AG04450 (cell line): Measurements from ENCODE around the gene DEUP1. TPM values are rescaled to one million over a fixed set of nuclear protein-coding genes. Genes with fewer than 3 reads are reported as not detected.

Experiments
- CTCF ChIA-PET: fragments of 300-600, 350-600 bp; formaldehyde crosslinking; extraction: SDS; loops from one replicate; lab custom pipeline; 2022; ENCODE audit warnings: antibody characterized with exemption, inconsistent platforms; lab: Charles Lee
- POLR2A ChIA-PET: fragments of 350-600 bp; formaldehyde crosslinking; extraction: SDS; loops from one replicate; lab custom pipeline; 2021; ENCODE audit warnings: antibody characterized with exemption, inconsistent platforms; lab: Yijun Ruan, JAX
- DNase-seq: peaks from one replicate; pipeline ENCODE4 v3.0.0-alpha.2; 2011; ENCODE audit warnings: low read depth, low spot score
- H3K27ac ChIP-seq: one replicate; pipeline ENCODE4 v1.5.1; 2012; ENCODE audit warnings: low read depth, low read length, control low read depth
- H3K27me3 ChIP-seq: one replicate; pipeline ENCODE4 v1.6.0; 2012; ENCODE audit warnings: low read length; ENCODE audit not compliant: control insufficient read depth, insufficient read depth
- H3K4me3 ChIP-seq: 2 replicates; pipeline ENCODE4 v1.5.1; 2011; ENCODE audit warnings: mild to moderate bottlenecking, low read depth, low read length, control low read depth
- H3K9me3 ChIP-seq: 2 replicates; pipeline ENCODE4 v1.5.1; 2012; ENCODE audit warnings: low read length; ENCODE audit not compliant: control insufficient read depth, insufficient read depth
- CTCF ChIP-seq: IDR thresholded peaks from 2 replicates; pipeline ENCODE4 v1.5.1; 2011; ENCODE audit warnings: low read depth, low read length, control low read depth, inconsistent platforms
- polyA plus RNA-seq: library from polyadenylated mRNA; depleted of rRNA; stranded (reverse); fragments of >200 nt; gene quantifications from 2 replicates; pipeline ENCODE4 v1.2.3, GENCODE V29; 2011

The DEUP1 gene
- polyA plus RNA-seq, 1 experiment: not detected

- TF ChIP-seq CTCF: no peak
- ChIA-PET CTCF (no interaction called here), POLR2A (interaction anchor here (1.0 kb wide), 1 partner anchor 10 kb away, joined by 3 read pairs; no protein-coding TSS in a partner anchor)
Measured at GRCh38 chr11:93476796-93477195, 146.3 kb downstream of the DEUP1 start.

DNA sequence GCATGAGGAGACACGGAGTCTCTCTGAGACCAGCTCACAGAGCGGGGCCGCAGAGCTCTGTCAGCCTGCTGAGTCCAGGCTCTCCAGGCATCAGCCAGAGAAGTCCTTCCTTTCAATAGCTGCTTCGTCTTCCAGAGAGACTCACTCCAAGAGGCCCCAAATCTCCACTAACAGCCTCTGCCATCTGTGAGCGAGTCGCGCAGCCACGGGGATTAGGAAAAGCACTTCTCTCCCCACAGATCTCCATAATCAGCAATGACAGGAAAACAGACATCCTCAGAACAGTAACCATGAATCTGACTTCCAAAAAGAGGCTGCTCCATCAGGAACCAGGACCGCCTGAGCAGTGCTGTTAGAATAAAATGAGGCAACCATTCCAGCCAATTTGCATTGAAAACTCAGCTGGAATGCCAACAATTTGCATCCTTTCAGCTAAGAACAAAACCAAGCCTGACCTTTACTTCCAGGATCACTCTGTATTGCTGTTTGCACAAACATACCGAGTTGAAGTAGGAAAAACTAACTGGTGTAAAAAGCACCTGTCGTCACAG lies 147.2 kb downstream of the DEUP1 start:
- Histone ChIP-seq H3K9me3 (no peaks in the 10 kb centered on the region), H3K27ac (peak overlapping the region; percentile 21), H3K4me3 (no peak overlapping the region), H3K27me3 (no peaks in the 10 kb centered on the region)
- ChIA-PET POLR2A (interaction anchor here (0.6 kb wide), 1 partner anchor 525 kb away, joined by 3 read pairs; no protein-coding TSS in a partner anchor), CTCF (interaction anchor here (0.6 kb wide), 1 partner anchor 145 kb away, joined by 3 read pairs; no protein-coding TSS in a partner anchor)
- no peak for TF ChIP-seq CTCF
- DNase-seq: no peak

More at GRCh38 chr11:93476796-93477195, 146.3 kb downstream of the DEUP1 start:
- peak; percentile 55 for DNase-seq
- no peak overlapping the region for H3K4me3 ChIP-seq
- H3K27ac ChIP-seq: no peak overlapping the region
- H3K9me3 ChIP-seq: no peaks in the 10 kb centered on the region
- no peaks in the 10 kb centered on the region for H3K27me3 ChIP-seq

DNA sequence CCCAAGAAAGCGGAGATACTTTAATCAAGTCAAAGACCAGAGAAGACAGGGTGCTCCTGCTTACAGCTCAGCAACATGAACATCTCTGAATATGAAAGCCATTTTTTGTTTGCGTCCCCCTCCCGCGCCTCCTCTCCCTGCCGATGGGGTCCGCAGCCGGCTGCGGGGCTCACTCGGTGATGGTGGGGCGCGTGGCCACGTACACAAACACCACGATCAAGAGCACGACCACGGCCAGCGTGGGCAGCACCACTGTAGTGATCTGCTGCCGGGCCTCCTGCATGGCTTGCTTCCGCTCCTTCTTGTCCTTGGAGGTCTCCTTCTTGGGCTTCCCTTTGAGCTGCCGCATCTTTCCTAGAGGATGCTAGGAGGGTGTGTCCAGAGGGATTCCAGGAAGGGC lies 148.3 kb downstream of the DEUP1 start:
- CTCF ChIA-PET: no interaction called here
- TF ChIP-seq CTCF: no peak
- Histone ChIP-seq H3K9me3 (no peaks in the 10 kb centered on the region; the same call in 1 of the 2 replicates), H3K27me3 (no peaks in the 10 kb centered on the region), H3K27ac (no peak overlapping the region), H3K4me3 (no peak overlapping the region)
- DNase-seq: no peak
- POLR2A ChIA-PET: no interaction called here

DNA sequence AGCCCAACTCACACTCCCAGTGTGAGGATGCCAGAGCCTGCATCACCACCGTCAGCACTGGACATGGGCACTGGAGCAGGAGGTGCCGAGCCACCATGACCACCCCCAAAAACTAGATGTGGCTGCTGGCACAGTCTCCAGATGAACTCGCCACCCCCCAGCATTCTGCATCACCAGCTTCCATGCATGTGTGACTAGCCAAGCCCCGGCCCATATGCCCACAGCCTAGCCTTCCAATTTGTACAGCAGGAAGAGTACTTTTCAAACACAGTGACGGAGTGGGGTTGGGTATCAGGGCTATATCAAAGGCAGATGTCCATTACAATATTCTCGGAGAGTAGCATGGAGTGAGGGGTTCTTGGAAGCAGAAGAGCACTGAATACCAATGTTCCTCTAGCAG lies 149.7 kb downstream of the DEUP1 start:
- no peak overlapping the region for H3K27ac ChIP-seq
- ChIA-PET POLR2A (no interaction called here), CTCF (interaction anchor here (0.6 kb wide), 1 partner anchor 172 kb away, joined by 3 read pairs; no protein-coding TSS in a partner anchor)
- no peaks in the 10 kb centered on the region; the same call in 1 of the 2 replicates for H3K9me3 ChIP-seq
- no peak overlapping the region for H3K4me3 ChIP-seq
- no peaks in the 10 kb centered on the region for H3K27me3 ChIP-seq
- no peak for TF ChIP-seq CTCF
- no peak for DNase-seq

- ChIA-PET CTCF (no interaction called here), POLR2A (no interaction called here)
- DNase-seq: no peak
- Histone ChIP-seq H3K4me3 (no peak overlapping the region), H3K27me3 (no peaks in the 10 kb centered on the region), H3K27ac (no peak overlapping the region), H3K9me3 (no peaks in the 10 kb centered on the region; the same call in 1 of the 2 replicates)
- no peak for TF ChIP-seq CTCF
Measured at GRCh38 chr11:93480756-93481155, 150.2 kb downstream of the DEUP1 start.
